ENCODE data around the gene CD300LB.

Gene CD300LB

DNA sequence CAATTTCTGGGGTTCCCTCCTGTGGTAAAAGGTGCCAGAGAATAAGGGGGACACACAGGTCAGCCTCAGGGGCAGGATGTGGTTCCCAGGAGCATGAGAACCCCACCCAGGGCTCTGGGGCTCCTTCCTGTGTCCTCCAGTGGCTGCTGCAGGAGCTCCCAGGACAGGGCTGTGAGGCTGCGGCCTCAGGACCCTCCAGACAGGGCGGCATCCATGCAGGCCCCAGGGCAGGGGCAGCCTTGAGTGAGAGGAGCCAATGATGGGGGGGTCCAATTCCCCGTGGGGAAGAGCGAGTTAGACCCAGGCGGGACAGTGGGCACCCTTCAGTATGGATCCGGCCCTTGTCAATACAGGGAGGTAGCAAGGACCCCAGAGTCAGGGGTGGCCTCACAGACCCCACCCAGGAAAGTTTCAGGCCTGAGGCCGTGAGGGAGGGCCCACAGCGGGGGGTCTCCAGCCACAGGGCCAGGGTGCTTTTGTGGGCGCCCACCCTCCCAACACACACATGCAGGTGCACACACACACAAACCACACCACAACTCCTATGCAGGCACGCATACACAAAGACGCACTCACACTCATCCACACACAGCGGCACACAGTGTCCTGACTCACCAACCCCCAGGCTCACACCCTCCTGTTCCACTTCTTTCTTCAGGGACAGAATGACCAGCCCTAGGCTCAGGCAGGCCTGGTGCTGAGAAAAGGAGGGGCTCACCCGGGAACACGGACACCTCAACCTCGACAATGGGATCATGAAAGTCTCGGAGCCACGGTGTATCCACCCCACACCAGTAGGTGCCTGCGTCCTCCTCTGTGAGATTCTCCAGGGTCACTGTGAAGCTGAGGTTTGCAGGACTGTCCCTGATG, 12.9 kb upstream of the CD300LB start:
- peaks cover 0 to 49% (median 25%) of the 10 kb centered on the region in 4 experiments for H3K4me1 ChIP-seq (ENCODE audit: control extremely low read depth in 1 of 4, control insufficient read depth in 4 of 4, insufficient read depth in 4 of 4, low read length in 3 of 4)
- H3K36me3 ChIP-seq (ENCODE audit: control insufficient read depth in 4 of 4, insufficient read depth in 4 of 4, low read length in 3 of 4) = no peaks in the 10 kb centered on the region
- WGBS (ENCODE audit: insufficient coverage) = 96% methylated on average over 13 of the region's 18 CpGs
- H3K27ac ChIP-seq (ENCODE audit: insufficient read depth in 1 of 2, low read depth in 1 of 2, low read length in 2 of 2, poor library complexity in 1 of 2, severe bottlenecking in 2 of 2) = no peak overlapping the region
- no peak for DNase-seq
- H3K9me3 ChIP-seq (ENCODE audit: control extremely low read depth in 1 of 5, control insufficient read depth in 4 of 5, insufficient read depth in 2 of 5, low read depth in 1 of 5, low read length in 4 of 5) = no peaks in the 10 kb centered on the region
- ChIA-PET POLR2A (no interaction called here), CTCF (interaction anchor here (1.0 to 1.3 kb wide), 3 partner anchors 59 to 331 kb away, joined by 3 to 4 read pairs (median 3); partner anchors contain the start of gene TTYH2)
- no peak overlapping the region for H3K4me3 ChIP-seq (ENCODE audit: control insufficient read depth in 1 of 7, extremely low read depth in 1 of 7, insufficient read depth in 4 of 7, low read depth in 2 of 7, low read length in 6 of 7)
- no peaks in the 10 kb centered on the region for H3K27me3 ChIP-seq (replicated peaks in 2 of 5; ENCODE audit: control insufficient read depth in 4 of 5, insufficient read depth in 5 of 5, low read length in 4 of 5)

DNA sequence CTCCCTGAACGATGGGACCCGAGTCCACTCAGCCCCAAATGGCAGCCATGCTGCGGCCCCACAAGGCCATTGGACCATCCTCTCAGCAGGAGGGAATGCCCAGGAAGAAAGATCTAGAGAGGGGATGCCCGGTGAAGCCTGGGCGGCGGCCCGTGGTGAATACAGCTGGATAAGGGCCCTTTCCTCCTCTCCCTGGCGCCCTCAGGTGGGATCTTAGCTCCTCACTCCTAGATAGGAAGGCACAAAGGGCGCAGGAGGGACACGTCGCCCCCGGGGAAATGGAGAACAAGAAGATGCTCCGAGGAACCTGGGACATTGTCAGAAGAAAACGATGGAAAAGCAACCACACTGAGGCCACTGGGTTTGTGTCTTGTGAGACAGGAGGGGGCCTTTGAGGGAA, 12.1 kb upstream of the CD300LB start:
- CTCF ChIA-PET = interaction anchor here (1.0 to 1.3 kb wide), 3 partner anchors 60 to 330 kb away, joined by 3 to 4 read pairs (median 3); partner anchors contain the start of gene TTYH2

DNA sequence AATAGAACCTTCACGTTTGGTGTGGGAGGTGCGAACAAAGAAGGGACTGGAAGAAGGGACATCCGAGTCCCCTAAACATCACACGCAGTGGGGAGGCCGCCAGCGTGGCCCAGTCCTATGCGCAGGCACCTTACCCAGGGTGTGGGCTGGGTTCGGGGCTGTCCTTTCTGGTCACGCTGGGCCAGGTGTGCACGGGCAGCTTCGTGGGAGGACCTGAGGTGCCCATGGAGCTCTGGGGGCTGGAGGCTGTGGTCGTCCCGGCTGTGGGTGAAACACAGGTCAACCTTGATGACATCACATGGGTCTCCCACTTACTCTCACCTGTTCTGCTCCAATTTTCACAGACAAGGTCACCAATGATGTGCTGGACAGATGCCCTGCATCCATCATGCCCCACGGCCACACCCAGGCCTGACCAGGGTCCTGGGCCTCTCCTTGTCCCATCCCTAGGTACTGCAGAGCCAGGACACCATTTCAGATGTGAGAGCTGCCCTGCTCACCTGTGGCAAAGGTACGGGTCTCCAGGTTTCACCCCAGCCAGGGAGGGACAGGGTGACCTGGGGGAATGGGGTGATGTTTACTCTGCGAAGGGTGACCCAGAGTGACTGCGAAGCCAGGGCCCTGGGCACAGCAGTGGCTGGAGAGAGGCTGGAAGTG, 11.6 kb upstream of the CD300LB start:
- POLR2A ChIA-PET = no interaction called here
- CTCF ChIA-PET = interaction anchor here (1.0 to 1.8 kb wide), 4 partner anchors 10 to 330 kb away, joined by 3 to 4 read pairs (median 3); partner anchors contain the start of gene TTYH2
- no peaks in the 10 kb centered on the region for H3K9me3 ChIP-seq (ENCODE audit: control extremely low read depth in 1 of 5, control insufficient read depth in 4 of 5, insufficient read depth in 2 of 5, low read depth in 1 of 5, low read length in 4 of 5)
- DNase-seq = no peak
- no peak overlapping the region for H3K27ac ChIP-seq (ENCODE audit: insufficient read depth in 1 of 2, low read depth in 1 of 2, low read length in 2 of 2, poor library complexity in 1 of 2, severe bottlenecking in 2 of 2)
- no peaks in the 10 kb centered on the region for H3K36me3 ChIP-seq (ENCODE audit: control insufficient read depth in 4 of 4, insufficient read depth in 4 of 4, low read length in 3 of 4)
- no peaks in the 10 kb centered on the region for H3K27me3 ChIP-seq (replicated peaks in 2 of 5; ENCODE audit: control insufficient read depth in 4 of 5, insufficient read depth in 5 of 5, low read length in 4 of 5)
- peaks cover 0 to 36% (median 21%) of the 10 kb centered on the region in 4 experiments for H3K4me1 ChIP-seq (ENCODE audit: control extremely low read depth in 1 of 4, control insufficient read depth in 4 of 4, insufficient read depth in 4 of 4, low read length in 3 of 4)
- WGBS (ENCODE audit: insufficient coverage) = 98% methylated on average over 14 of the region's 17 CpGs
- H3K4me3 ChIP-seq (ENCODE audit: control insufficient read depth in 1 of 7, extremely low read depth in 1 of 7, insufficient read depth in 4 of 7, low read depth in 2 of 7, low read length in 6 of 7) = no peak overlapping the region

More for the DNA sequence above, 12.1 kb upstream of the CD300LB start:
- Histone ChIP-seq H3K36me3 (ENCODE audit: control insufficient read depth in 4 of 4, insufficient read depth in 4 of 4, low read length in 3 of 4) (no peaks in the 10 kb centered on the region), H3K4me1 (ENCODE audit: control extremely low read depth in 1 of 4, control insufficient read depth in 4 of 4, insufficient read depth in 4 of 4, low read length in 3 of 4) (peaks cover 0 to 42% (median 24%) of the 10 kb centered on the region in 4 experiments), H3K4me3 (ENCODE audit: control insufficient read depth in 1 of 7, extremely low read depth in 1 of 7, insufficient read depth in 4 of 7, low read depth in 2 of 7, low read length in 6 of 7) (no peak overlapping the region), H3K27me3 (replicated peaks in 2 of 5; ENCODE audit: control insufficient read depth in 4 of 5, insufficient read depth in 5 of 5, low read length in 4 of 5) (no peaks in the 10 kb centered on the region), H3K27ac (ENCODE audit: insufficient read depth in 1 of 2, low read depth in 1 of 2, low read length in 2 of 2, poor library complexity in 1 of 2, severe bottlenecking in 2 of 2) (no peak overlapping the region), H3K9me3 (ENCODE audit: control extremely low read depth in 1 of 5, control insufficient read depth in 4 of 5, insufficient read depth in 2 of 5, low read depth in 1 of 5, low read length in 4 of 5) (no peaks in the 10 kb centered on the region)
- no peak for DNase-seq
- 86% methylated on average over 10 of the region's 14 CpGs for WGBS (ENCODE audit: insufficient coverage)
- POLR2A ChIA-PET = no interaction called here

DNA sequence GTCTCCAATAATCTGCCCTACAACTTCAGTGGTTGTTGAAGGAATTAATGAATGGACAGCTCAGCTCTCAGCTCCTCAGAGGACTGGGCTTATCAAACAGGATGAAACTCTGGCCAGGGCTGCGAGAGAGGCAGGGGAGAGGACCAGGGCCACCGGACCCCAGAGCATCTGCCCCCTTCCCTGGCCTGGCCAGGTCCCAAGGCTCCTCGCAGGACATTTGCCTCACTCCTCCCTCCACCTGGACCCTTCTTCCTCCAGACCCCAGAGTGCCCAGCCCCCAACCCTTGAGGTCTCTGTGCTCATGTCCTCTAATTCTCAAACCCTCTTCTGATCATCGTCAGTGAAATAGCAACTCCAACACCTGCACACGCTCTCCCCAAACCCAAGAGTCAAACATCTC, 10.9 kb upstream of the CD300LB start:
- Histone ChIP-seq H3K27ac (ENCODE audit: insufficient read depth in 1 of 2, low read depth in 1 of 2, low read length in 2 of 2, poor library complexity in 1 of 2, severe bottlenecking in 2 of 2) (no peak overlapping the region), H3K4me3 (ENCODE audit: control insufficient read depth in 1 of 7, extremely low read depth in 1 of 7, insufficient read depth in 4 of 7, low read depth in 2 of 7, low read length in 6 of 7) (no peak overlapping the region), H3K36me3 (ENCODE audit: control insufficient read depth in 4 of 4, insufficient read depth in 4 of 4, low read length in 3 of 4) (no peaks in the 10 kb centered on the region), H3K4me1 (ENCODE audit: control extremely low read depth in 1 of 4, control insufficient read depth in 4 of 4, insufficient read depth in 4 of 4, low read length in 3 of 4) (peaks cover 0 to 29% (median 14%) of the 10 kb centered on the region in 4 experiments), H3K9me3 (ENCODE audit: control extremely low read depth in 1 of 5, control insufficient read depth in 4 of 5, insufficient read depth in 2 of 5, low read depth in 1 of 5, low read length in 4 of 5) (no peaks in the 10 kb centered on the region), H3K27me3 (replicated peaks in 2 of 5; ENCODE audit: control insufficient read depth in 4 of 5, insufficient read depth in 5 of 5, low read length in 4 of 5) (no peaks in the 10 kb centered on the region)
- ChIA-PET POLR2A (no interaction called here), CTCF (interaction anchor here (1.0 to 1.8 kb wide), 2 partner anchors 10 to 98 kb away, joined by 3 read pairs; no protein-coding TSS in a partner anchor)
- WGBS (ENCODE audit: insufficient coverage) = 96% methylated on average over 5 of the region's 5 CpGs
- DNase-seq = no peak

DNA sequence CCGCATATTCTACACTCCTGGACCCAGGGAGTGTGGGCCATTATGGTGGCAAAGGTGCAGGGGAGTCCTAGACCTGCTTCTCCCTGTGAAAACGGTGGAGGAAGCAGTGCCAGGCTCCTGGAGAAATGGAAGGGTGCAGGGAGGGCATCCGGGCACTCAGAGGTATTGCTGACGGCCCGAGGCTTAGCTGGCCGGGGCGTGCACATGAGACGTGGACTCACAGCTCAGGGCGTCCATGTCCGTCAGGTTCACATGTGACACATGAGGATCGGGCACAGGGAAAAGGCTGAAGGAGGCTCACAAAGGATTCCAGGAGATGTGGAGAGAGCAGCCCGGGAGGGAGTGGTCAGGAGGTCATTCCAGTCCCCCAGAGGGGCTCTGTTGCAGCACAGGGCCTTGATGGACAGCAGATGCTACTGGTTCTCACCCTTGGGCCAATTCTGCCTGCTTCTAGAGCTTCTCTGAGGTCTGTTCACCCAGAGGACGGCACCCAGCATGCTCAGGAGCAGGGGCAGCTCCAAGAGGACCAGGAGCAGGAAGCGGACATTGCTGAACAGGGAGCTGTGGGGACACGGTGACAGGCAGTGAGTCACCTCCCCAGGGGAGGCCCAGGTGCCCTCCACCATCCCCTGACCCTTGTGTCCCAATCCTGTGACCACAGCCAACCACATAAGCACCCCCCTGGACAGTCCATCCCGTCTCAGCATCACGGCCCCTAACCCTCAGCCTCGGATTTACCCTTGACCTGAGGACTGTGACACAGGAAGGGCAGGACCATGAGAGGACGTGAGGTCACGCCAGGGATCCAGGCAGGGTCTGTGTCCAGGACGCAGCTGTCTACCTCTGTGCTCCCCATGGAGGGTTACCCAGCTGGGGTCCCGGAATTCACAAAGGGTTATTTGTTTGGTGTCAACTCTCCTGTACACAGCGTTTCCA, 10.2 kb upstream of the CD300LB start:
- WGBS (ENCODE audit: insufficient coverage) = 94% methylated on average over 21 of the region's 23 CpGs
- Histone ChIP-seq H3K27ac (ENCODE audit: insufficient read depth in 1 of 2, low read depth in 1 of 2, low read length in 2 of 2, poor library complexity in 1 of 2, severe bottlenecking in 2 of 2) (no peak overlapping the region), H3K4me1 (ENCODE audit: control extremely low read depth in 1 of 4, control insufficient read depth in 4 of 4, insufficient read depth in 4 of 4, low read length in 3 of 4) (peaks cover 0 to 23% (median 13%) of the 10 kb centered on the region in 4 experiments), H3K27me3 (replicated peaks in 2 of 5; ENCODE audit: control insufficient read depth in 4 of 5, insufficient read depth in 5 of 5, low read length in 4 of 5) (no peaks in the 10 kb centered on the region), H3K4me3 (ENCODE audit: control insufficient read depth in 1 of 7, extremely low read depth in 1 of 7, insufficient read depth in 4 of 7, low read depth in 2 of 7, low read length in 6 of 7) (no peak overlapping the region), H3K36me3 (ENCODE audit: control insufficient read depth in 4 of 4, insufficient read depth in 4 of 4, low read length in 3 of 4) (no peaks in the 10 kb centered on the region), H3K9me3 (ENCODE audit: control extremely low read depth in 1 of 5, control insufficient read depth in 4 of 5, insufficient read depth in 2 of 5, low read depth in 1 of 5, low read length in 4 of 5) (no peaks in the 10 kb centered on the region)
- POLR2A ChIA-PET = no interaction called here
- CTCF ChIA-PET = interaction anchor here (0.9 to 1.8 kb wide), 3 partner anchors 9 to 97 kb away, joined by 3 read pairs; no protein-coding TSS in a partner anchor
- no peak for DNase-seq

DNA sequence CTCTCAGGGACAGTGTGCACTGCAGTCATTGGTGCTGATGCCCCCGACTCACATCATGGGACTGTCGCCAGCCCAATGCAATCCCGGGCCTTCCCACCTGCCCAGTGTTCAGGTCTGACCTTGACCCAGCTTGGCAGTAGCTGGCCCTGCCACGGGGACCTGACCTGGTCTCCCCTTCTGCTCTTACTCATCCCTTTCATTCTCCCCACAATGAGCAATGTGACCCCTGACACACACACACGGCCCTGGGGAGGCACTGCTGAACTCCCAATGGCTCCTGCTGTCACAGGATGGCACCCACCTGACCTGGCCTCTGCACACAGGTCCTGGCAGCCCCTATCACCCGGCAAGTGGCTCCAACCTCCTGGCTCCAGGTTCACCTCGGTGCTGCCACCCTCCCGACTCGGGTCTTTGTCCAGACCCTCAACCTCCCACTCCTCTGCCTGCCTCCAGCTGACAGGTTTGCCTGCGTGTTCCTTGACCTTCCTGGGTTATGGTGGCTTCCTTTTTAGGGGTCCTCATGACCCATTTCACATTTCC, 8.1 kb upstream of the CD300LB start:
- ChIA-PET CTCF (no interaction called here), POLR2A (no interaction called here)
- Histone ChIP-seq H3K27ac (ENCODE audit: insufficient read depth in 1 of 2, low read depth in 1 of 2, low read length in 2 of 2, poor library complexity in 1 of 2, severe bottlenecking in 2 of 2) (no peak overlapping the region), H3K4me1 (ENCODE audit: control extremely low read depth in 1 of 4, control insufficient read depth in 4 of 4, insufficient read depth in 4 of 4, low read length in 3 of 4) (peaks cover 0 to 2% (median 1%) of the 10 kb centered on the region in 4 experiments), H3K27me3 (replicated peaks in 2 of 5; ENCODE audit: control insufficient read depth in 4 of 5, insufficient read depth in 5 of 5, low read length in 4 of 5) (no peaks in the 10 kb centered on the region), H3K9me3 (ENCODE audit: control extremely low read depth in 1 of 5, control insufficient read depth in 4 of 5, insufficient read depth in 2 of 5, low read depth in 1 of 5, low read length in 4 of 5) (peaks cover 0 to 1% (median 0%) of the 10 kb centered on the region in 5 experiments), H3K36me3 (ENCODE audit: control insufficient read depth in 4 of 4, insufficient read depth in 4 of 4, low read length in 3 of 4) (no peaks in the 10 kb centered on the region), H3K4me3 (ENCODE audit: control insufficient read depth in 1 of 7, extremely low read depth in 1 of 7, insufficient read depth in 4 of 7, low read depth in 2 of 7, low read length in 6 of 7) (no peak overlapping the region)
- 95% methylated on average over 10 of the region's 10 CpGs for WGBS (ENCODE audit: insufficient coverage)
- no peak for DNase-seq
